SKM-1 (cell line): ENCODE results near the gene CRELD1.
"Not testable (repeated sequence)": the region's sequence is repeated elsewhere in the genome, so short reads cannot be mapped to it uniquely, and the experiment has no call there.

Experiments
- DNase-seq: peaks from one replicate; lab custom pipeline; 2025; ENCODE audit not compliant: unreplicated experiment; lab: John Stamatoyannopoulos, UW

CRELD1 gene

GRCh38 chr3:9933561-9934234 is at the start of gene CRELD1:
TSS of gene CRELD1 (plus strand) at chr3:9933834. CDS start at chr3:9934439, 605 bp downstream.
- peak; percentile 92 for DNase-seq

GRCh38 chr3:9884555-9885165 is 49.0 kb upstream of the CRELD1 start:
- DNase-seq: no peak

GRCh38 chr3:9886328-9886727 is 47.3 kb upstream of the CRELD1 start:
- no peak for DNase-seq

GRCh38 chr3:9887480-9887879 is 46.2 kb upstream of the CRELD1 start:
- DNase-seq: no peak

- DNase-seq: no peak
Observed at GRCh38 chr3:9888540-9888939, 45.1 kb upstream of the CRELD1 start.

GRCh38 chr3:9889405-9889804 is 44.2 kb upstream of the CRELD1 start:
- no peak for DNase-seq

GRCh38 chr3:9890249-9891071 is 43.2 kb upstream of the CRELD1 start, which contains the start of gene JAGN1:
TSS of gene JAGN1 (plus strand) at chr3:9890610. CDS start at chr3:9890723, 113 bp downstream.
- peak; percentile 68 for DNase-seq

- DNase-seq: no peak
Observed at GRCh38 chr3:9891072-9891622, 42.5 kb upstream of the CRELD1 start.

- DNase-seq: no peak
Observed at GRCh38 chr3:9893739-9894138, 39.9 kb upstream of the CRELD1 start.

- DNase-seq: not testable (repeated sequence)
Observed at GRCh38 chr3:9895715-9896114, 37.9 kb upstream of the CRELD1 start.

- not testable (repeated sequence) for DNase-seq
Observed at GRCh38 chr3:9896755-9897407, 36.8 kb upstream of the CRELD1 start.

GRCh38 chr3:9897408-9898372 is 35.9 kb upstream of the CRELD1 start:
- no peak for DNase-seq

- no peak for DNase-seq
Observed at GRCh38 chr3:9898467-9899241, 35.0 kb upstream of the CRELD1 start.

GRCh38 chr3:9899289-9899791 is 34.3 kb upstream of the CRELD1 start:
- DNase-seq: no peak

- not testable (repeated sequence) for DNase-seq
Observed at GRCh38 chr3:9900965-9901415, 32.6 kb upstream of the CRELD1 start.

- no peak for DNase-seq
Observed at GRCh38 chr3:9901967-9902366, 31.7 kb upstream of the CRELD1 start.

GRCh38 chr3:9902372-9903237 is 31.0 kb upstream of the CRELD1 start, which contains the start of gene IL17RE:
TSS of gene IL17RE (plus strand) at chr3:9902848. CDS start at chr3:9902933, 85 bp downstream.
- DNase-seq: no peak

- DNase-seq: no peak
Observed at GRCh38 chr3:9903238-9903624, 30.4 kb upstream of the CRELD1 start.
